OCI-LY1 (cell line): ENCODE data around the gene DFFB.

ENCODE experiments used
- H2AFZ ChIP-seq: fragments of 200-600 bp; sonication (generic), shearing (Covaris generic); 2 replicates; pipeline ENCODE4 v1.6.0; 2014; ENCODE audit warnings: antibody characterized with exemption, mild to moderate bottlenecking, low read length
- H3F3A ChIP-seq: fragments of 200-600 bp; sonication (generic), shearing (Covaris generic); 2 replicates; pipeline ENCODE4 v1.6.0; 2014; ENCODE audit warnings: mild to moderate bottlenecking, antibody characterized with exemption, low read length, moderate library complexity; ENCODE audit not compliant: insufficient read depth
- H3K27ac ChIP-seq: fragments of 200-600 bp; sonication (generic); 2 replicates; pipeline ENCODE4 v1.5.1; 2014; ENCODE audit warnings: low read length, mixed run types, mild to moderate bottlenecking, low read depth; ENCODE audit not compliant: poor library complexity, severe bottlenecking
- H3K27me3 ChIP-seq: fragments of 200-600 bp; sonication (generic); 2 replicates; pipeline ENCODE4 v1.6.0; 2014; ENCODE audit warnings: antibody characterized with exemption, mild to moderate bottlenecking, low read length, moderate library complexity; ENCODE audit not compliant: insufficient read depth
- H3K36me3 ChIP-seq: fragments of 200-600 bp; sonication (generic); 2 replicates; pipeline ENCODE4 v1.6.1; 2014; ENCODE audit warnings: mild to moderate bottlenecking, antibody characterized with exemption, low read length, moderate library complexity, mixed read lengths; ENCODE audit not compliant: insufficient read depth
- H3K4me1 ChIP-seq: fragments of 200-600 bp; sonication (generic); 2 replicates; pipeline ENCODE4 v1.5.1; 2014; ENCODE audit warnings: mild to moderate bottlenecking, low read length, moderate library complexity; ENCODE audit not compliant: insufficient read depth, severe bottlenecking
- H3K4me2 ChIP-seq: fragments of 200-600 bp; sonication (generic), shearing (Covaris generic); 2 replicates; pipeline ENCODE4 v1.6.1; 2014; ENCODE audit warnings: low read length
- H3K4me3 ChIP-seq: fragments of 200-600 bp; sonication (generic); 2 replicates; pipeline ENCODE4 v1.5.1; 2014; ENCODE audit warnings: low read length, low read depth, mild to moderate bottlenecking, mixed read lengths; ENCODE audit not compliant: poor library complexity, severe bottlenecking
- H3K79me2 ChIP-seq: fragments of 200-600 bp; shearing (Covaris generic); 2 replicates; pipeline ENCODE4 v1.6.1; 2016; ENCODE audit warnings: mixed run types, low read length, mixed read lengths; ENCODE audit not compliant: insufficient read depth
- H3K9ac ChIP-seq: fragments of 200-600 bp; sonication (generic), shearing (Covaris generic); 2 replicates; pipeline ENCODE4 v1.6.1; 2014; ENCODE audit warnings: mild to moderate bottlenecking, low read length, mixed read lengths
- H3K9me2 ChIP-seq: fragments of 200-600 bp; sonication (generic), shearing (Covaris generic); 2 replicates; pipeline ENCODE4 v1.6.1; 2014; ENCODE audit warnings: low read depth, mild to moderate bottlenecking, low read length, mixed read lengths
- H3K9me3 ChIP-seq: fragments of 200-600 bp; shearing (Covaris generic); 2 replicates; pipeline ENCODE4 v1.6.1; 2014; ENCODE audit warnings: low read length, mixed read lengths
- H4K20me1 ChIP-seq: fragments of 200-600 bp; sonication (generic), shearing (Covaris generic); 2 replicates; pipeline ENCODE4 v1.6.0; 2016; ENCODE audit warnings: mild to moderate bottlenecking, low read length; ENCODE audit not compliant: insufficient read depth
- CTCF ChIP-seq: fragments of 200-600 bp; sonication (generic), shearing (Covaris generic); IDR thresholded peaks from 2 replicates; pipeline ENCODE4 v1.5.1; 2017; ENCODE audit warnings: mild to moderate bottlenecking, antibody characterized with exemption, low read length, moderate library complexity, mixed read lengths
- EZH2 ChIP-seq: fragments of 200-600 bp; sonication (generic), shearing (Covaris generic); IDR thresholded peaks from 2 replicates; pipeline ENCODE4 v1.8.0; 2017; ENCODE audit warnings: borderline replicate concordance, mixed run types, mild to moderate bottlenecking, antibody characterized with exemption, low read length, moderate library complexity, mixed read lengths

The DFFB gene

GRCh38 chr1:3900150-3900968, 43.1 kb downstream of the DFFB start, which contains the start of gene C1orf174:
TSS of gene C1orf174 (minus strand) at chr1:3900272. CDS start at chr1:3900186, 86 bp downstream.
- Histone ChIP-seq H2AFZ (no peak within 1 kb of the TSS), H3K4me3 (peak within 1 kb of the TSS; percentile 92), H3K9me2 (no peaks in the 10 kb centered on the region), H3K27me3 (no peaks in the 10 kb centered on the region), H4K20me1 (no peaks in the 10 kb centered on the region), H3K4me2 (peak within 1 kb of the TSS; percentile 89), H3K36me3 (peaks cover 14% of the 10 kb centered on the region), H3K9me3 (0 out of 2 replicates have a peak, but pooled peaks cover 3% of the 10 kb centered on the region), H3K4me1 (peaks cover 52% of the 10 kb centered on the region), H3K79me2 (peaks cover 25% of the 10 kb centered on the region), H3F3A (0 out of 2 replicates have a peak, but pooled peaks cover 6% of the 10 kb centered on the region), H3K27ac (peak within 1 kb of the TSS; percentile 97), H3K9ac (peak within 1 kb of the TSS; percentile 84)
- TF ChIP-seq EZH2, result no peak
- TF ChIP-seq CTCF, result no peak

GRCh38 chr1:3900969-3901529, 43.8 kb downstream of the DFFB start:
- peak overlapping the region; percentile 97 for H3K27ac ChIP-seq
- H3K9ac ChIP-seq, result peak overlapping the region; percentile 84
- H3K27me3 ChIP-seq, result no peaks in the 10 kb centered on the region
- H3K9me3 ChIP-seq, result 0 out of 2 replicates have a peak, but pooled peaks cover 3% of the 10 kb centered on the region
- H3F3A ChIP-seq, result 0 out of 2 replicates have a peak, but pooled peaks cover 6% of the 10 kb centered on the region
- H3K4me2 ChIP-seq, result peak overlapping the region; percentile 86
- no peak overlapping the region for H2AFZ ChIP-seq
- peaks cover 25% of the 10 kb centered on the region for H3K79me2 ChIP-seq
- H3K4me3 ChIP-seq, result peak overlapping the region; percentile 92
- peaks cover 59% of the 10 kb centered on the region for H3K4me1 ChIP-seq
- H4K20me1 ChIP-seq, result no peaks in the 10 kb centered on the region
- H3K9me2 ChIP-seq, result no peaks in the 10 kb centered on the region
- H3K36me3 ChIP-seq, result peaks cover 7% of the 10 kb centered on the region
- TF ChIP-seq EZH2 (no peak), CTCF (no peak)

GRCh38 chr1:3902111-3902511, 44.8 kb downstream of the DFFB start:
- Histone ChIP-seq H3K4me1 (peaks cover 69% of the 10 kb centered on the region), H3K9me3 (0 out of 2 replicates have a peak, but pooled peaks cover 3% of the 10 kb centered on the region), H3K27ac (peak overlapping the region; percentile 97), H3F3A (0 out of 2 replicates have a peak, but pooled peaks cover 6% of the 10 kb centered on the region), H3K9me2 (no peaks in the 10 kb centered on the region), H3K79me2 (peaks cover 18% of the 10 kb centered on the region), H3K4me3 (no peak overlapping the region), H3K4me2 (no peak overlapping the region), H2AFZ (no peak overlapping the region), H3K27me3 (no peaks in the 10 kb centered on the region), H3K36me3 (peaks cover 6% of the 10 kb centered on the region), H4K20me1 (no peaks in the 10 kb centered on the region), H3K9ac (no peak overlapping the region)
- TF ChIP-seq EZH2 (no peak), CTCF (no peak)
